ENCODE results near the gene CAPN8.

The CAPN8 gene

DNA sequence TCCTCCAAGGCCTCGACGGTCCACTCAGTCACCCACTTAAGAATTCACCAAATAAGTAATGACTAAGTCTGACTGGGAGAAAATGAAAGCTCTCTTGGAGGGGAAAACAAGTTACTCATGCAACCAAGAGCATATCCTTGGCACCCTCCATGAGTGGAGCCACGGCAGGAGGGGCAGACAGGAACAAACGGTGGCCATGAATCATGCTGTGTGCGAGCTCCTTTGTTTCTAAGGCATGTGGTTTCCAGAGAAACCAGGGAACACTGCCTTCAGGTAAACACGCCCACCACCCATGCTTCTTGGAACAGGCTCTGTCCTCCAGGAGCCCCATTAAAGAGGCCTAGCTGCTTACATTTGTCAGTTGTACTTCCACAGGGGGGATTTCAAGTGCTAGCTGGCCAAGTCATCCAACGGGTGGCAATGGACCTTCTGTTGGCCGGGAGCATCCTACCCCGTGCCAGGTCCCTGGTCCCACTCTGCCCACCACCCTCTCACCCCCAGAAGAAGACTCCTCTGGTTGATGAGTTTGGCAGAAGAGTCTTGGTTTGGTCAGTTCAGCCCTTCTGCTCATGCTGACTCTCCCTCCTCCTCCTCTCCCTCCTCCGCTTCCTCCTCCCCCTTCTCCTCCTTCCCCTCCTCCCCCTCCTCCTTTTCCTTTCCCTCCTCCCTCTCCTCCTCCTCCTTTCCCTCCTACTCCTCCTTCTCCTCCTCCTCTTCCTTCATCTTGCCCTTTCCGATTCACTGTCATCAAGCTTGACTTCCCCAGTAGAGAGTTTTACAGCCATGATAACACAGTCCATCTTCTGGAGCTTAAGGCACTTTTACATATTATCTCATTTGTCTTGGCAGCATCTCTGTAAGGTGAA lies 164.7 kb downstream of the CAPN8 start:
- Histone ChIP-seq H4K20me1 (ENCODE audit: insufficient read depth, low read length) (no peaks in the 10 kb centered on the region), H3K9ac (ENCODE audit: low read depth, low read length) (no peak overlapping the region), H3K79me2 (ENCODE audit: insufficient read depth, low read length) (no peaks in the 10 kb centered on the region), H3K36me3 (ENCODE audit: insufficient read depth, low read length) (no peaks in the 10 kb centered on the region), H3K4me2 (ENCODE audit: insufficient read depth, low read length) (no peak overlapping the region), H3K9me3 (ENCODE audit: insufficient read depth, low read length, severe bottlenecking) (no peaks in the 10 kb centered on the region), H3K4me3 (ENCODE audit: low read depth in 1 of 2, low read length in 2 of 2) (no peak overlapping the region), H3K27ac (ENCODE audit: low read length) (no peak overlapping the region), H3K27me3 (ENCODE audit: insufficient read depth, low read length, poor library complexity) (no peaks in the 10 kb centered on the region), H3K4me1 (ENCODE audit: insufficient read depth, low read length) (no peaks in the 10 kb centered on the region), H2AFZ (ENCODE audit: low read depth, low read length) (no peak overlapping the region)
- DNase-seq (no peak), ATAC-seq (ENCODE audit: insufficient read depth, low read depth) (no peak)
- TF ChIP-seq, protein P1, sequence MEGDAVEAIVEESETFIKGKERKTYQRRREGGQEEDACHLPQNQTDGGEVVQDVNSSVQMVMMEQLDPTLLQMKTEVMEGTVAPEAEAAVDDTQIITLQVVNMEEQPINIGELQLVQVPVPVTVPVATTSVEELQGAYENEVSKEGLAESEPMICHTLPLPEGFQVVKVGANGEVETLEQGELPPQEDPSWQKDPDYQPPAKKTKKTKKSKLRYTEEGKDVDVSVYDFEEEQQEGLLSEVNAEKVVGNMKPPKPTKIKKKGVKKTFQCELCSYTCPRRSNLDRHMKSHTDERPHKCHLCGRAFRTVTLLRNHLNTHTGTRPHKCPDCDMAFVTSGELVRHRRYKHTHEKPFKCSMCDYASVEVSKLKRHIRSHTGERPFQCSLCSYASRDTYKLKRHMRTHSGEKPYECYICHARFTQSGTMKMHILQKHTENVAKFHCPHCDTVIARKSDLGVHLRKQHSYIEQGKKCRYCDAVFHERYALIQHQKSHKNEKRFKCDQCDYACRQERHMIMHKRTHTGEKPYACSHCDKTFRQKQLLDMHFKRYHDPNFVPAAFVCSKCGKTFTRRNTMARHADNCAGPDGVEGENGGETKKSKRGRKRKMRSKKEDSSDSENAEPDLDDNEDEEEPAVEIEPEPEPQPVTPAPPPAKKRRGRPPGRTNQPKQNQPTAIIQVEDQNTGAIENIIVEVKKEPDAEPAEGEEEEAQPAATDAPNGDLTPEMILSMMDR (IDR thresholded peaks at IDR 0.05; ENCODE audit: borderline replicate concordance, extremely low read depth, low read length, poor library complexity, severe bottlenecking), result no peak
- no peak for TF ChIP-seq EZH2 (IDR thresholded peaks at IDR 0.05; ENCODE audit: borderline replicate concordance, low read depth, low read length, severe bottlenecking)

DNA sequence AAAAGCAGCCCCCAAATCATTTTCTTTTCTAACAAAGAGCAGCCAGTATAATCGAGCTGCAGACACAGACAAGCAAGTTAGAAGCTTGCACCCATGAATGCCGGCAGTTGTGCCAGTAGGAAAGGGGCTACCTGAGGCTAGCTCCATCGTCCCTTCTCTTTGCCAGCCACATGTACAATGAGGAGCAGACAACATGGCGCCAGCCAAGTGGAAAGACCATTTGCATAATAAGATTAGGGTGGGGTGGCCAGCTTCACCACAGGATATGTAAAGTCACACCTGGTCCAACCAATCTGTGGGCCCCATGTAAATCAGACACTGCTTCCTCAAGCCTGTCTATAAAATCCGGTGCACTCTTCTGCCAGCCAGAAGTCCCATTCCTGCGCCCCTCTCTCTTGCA lies 168.6 kb downstream of the CAPN8 start:
- H3K4me2 ChIP-seq (ENCODE audit: insufficient read depth, low read length), result no peak overlapping the region
- H3K9me3 ChIP-seq (ENCODE audit: insufficient read depth, low read length, severe bottlenecking), result no peaks in the 10 kb centered on the region

DNA sequence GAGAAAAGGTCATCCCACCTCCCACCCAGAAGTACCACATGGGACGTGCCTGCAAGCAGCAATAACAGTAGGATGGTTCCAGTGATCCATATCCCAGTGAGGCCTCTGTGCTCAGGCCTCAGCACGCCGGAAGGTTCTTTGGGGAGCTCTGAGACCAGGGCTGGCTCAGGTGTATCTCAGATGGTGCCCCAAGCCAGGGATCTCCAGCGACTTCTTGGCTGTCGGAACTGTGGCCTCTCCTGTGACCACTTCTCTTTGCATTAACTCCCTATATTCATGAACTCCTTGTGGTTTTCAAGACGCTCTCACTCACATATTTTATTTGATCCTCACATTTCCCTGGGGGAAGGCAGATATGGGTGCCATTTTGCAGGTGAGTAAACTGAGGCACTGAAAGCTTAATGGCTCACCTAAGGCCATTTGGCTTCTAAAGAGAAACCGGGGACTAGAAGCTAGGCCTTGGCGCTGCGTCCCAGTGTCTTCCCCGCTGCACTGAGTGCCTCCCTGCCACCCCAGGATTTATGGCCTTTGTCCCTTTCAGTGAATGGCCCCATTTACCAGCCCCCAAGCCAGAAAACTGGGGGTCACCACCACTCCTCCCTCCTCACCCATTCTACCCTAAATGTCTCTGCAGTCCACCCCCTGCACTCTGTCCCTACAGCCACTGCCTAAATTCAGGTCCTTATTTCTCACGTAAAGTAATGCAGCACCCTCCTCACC lies 170.4 kb downstream of the CAPN8 start:
- H3K9ac ChIP-seq (ENCODE audit: low read depth, low read length), result no peak overlapping the region
- no peaks in the 10 kb centered on the region for H3K79me2 ChIP-seq (ENCODE audit: insufficient read depth, low read length)
- H2AFZ ChIP-seq (ENCODE audit: low read depth, low read length), result no peak overlapping the region
- no peak for ATAC-seq (ENCODE audit: insufficient read depth, low read depth)
- H4K20me1 ChIP-seq (ENCODE audit: insufficient read depth, low read length), result no peaks in the 10 kb centered on the region
- TF ChIP-seq, protein P1 (IDR thresholded peaks at IDR 0.05; ENCODE audit: borderline replicate concordance, extremely low read depth, low read length, poor library complexity, severe bottlenecking), result no peak
- no peak for TF ChIP-seq EZH2 (IDR thresholded peaks at IDR 0.05; ENCODE audit: borderline replicate concordance, low read depth, low read length, severe bottlenecking)
- no peaks in the 10 kb centered on the region for H3K9me3 ChIP-seq (ENCODE audit: insufficient read depth, low read length, severe bottlenecking)
- H3K36me3 ChIP-seq (ENCODE audit: insufficient read depth, low read length), result no peaks in the 10 kb centered on the region
- H3K4me2 ChIP-seq (ENCODE audit: insufficient read depth, low read length), result no peak overlapping the region
- DNase-seq, result no peak
- no peaks in the 10 kb centered on the region for H3K27me3 ChIP-seq (ENCODE audit: insufficient read depth, low read length, poor library complexity)
- H3K4me1 ChIP-seq (ENCODE audit: insufficient read depth, low read length), result no peaks in the 10 kb centered on the region
- H3K27ac ChIP-seq (ENCODE audit: low read length), result no peak overlapping the region
- H3K4me3 ChIP-seq (ENCODE audit: low read depth in 1 of 2, low read length in 2 of 2), result no peak overlapping the region

More for the DNA sequence above, 168.6 kb downstream of the CAPN8 start:
- Histone ChIP-seq H3K4me3 (ENCODE audit: low read depth in 1 of 2, low read length in 2 of 2) (no peak overlapping the region), H3K79me2 (ENCODE audit: insufficient read depth, low read length) (no peaks in the 10 kb centered on the region), H4K20me1 (ENCODE audit: insufficient read depth, low read length) (no peaks in the 10 kb centered on the region), H3K9ac (ENCODE audit: low read depth, low read length) (no peak overlapping the region), H3K27ac (ENCODE audit: low read length) (no peak overlapping the region), H3K27me3 (ENCODE audit: insufficient read depth, low read length, poor library complexity) (no peaks in the 10 kb centered on the region), H2AFZ (ENCODE audit: low read depth, low read length) (no peak overlapping the region), H3K36me3 (ENCODE audit: insufficient read depth, low read length) (no peaks in the 10 kb centered on the region), H3K4me1 (ENCODE audit: insufficient read depth, low read length) (no peaks in the 10 kb centered on the region)
- no peak for TF ChIP-seq EZH2 (IDR thresholded peaks at IDR 0.05; ENCODE audit: borderline replicate concordance, low read depth, low read length, severe bottlenecking)
- TF ChIP-seq, protein P1 (IDR thresholded peaks at IDR 0.05; ENCODE audit: borderline replicate concordance, extremely low read depth, low read length, poor library complexity, severe bottlenecking), result no peak
- DNase-seq, result no peak
- no peak for ATAC-seq (ENCODE audit: insufficient read depth, low read depth)

Data from DND-41 (cell line).